SK-N-SH (cell line): ENCODE data around the gene HDAC11. TPM values are rescaled to one million over a fixed set of nuclear protein-coding genes. Genes with fewer than 3 reads are reported as not detected.

Experiments used
- CTCF ChIA-PET: fragments of 300-600, 350-600 bp; formaldehyde crosslinking; extraction: SDS; loops from one replicate; lab custom pipeline; 2021; lab: Yijun Ruan, JAX
- POLR2A ChIA-PET: fragments of 350-600 bp; sonication (Branson Sonifier 250); formaldehyde crosslinking; extraction: SDS; loops from one replicate; lab custom pipeline; 2020; ENCODE audit warnings: antibody characterized with exemption, inconsistent platforms; lab: Yijun Ruan, JAX
- DNase-seq: peaks from one replicate; pipeline ENCODE4 v3.0.0; 2012
- H2AFZ ChIP-seq: fragments of 200-600 bp; sonication (generic); 2 replicates; pipeline ENCODE4 v1.8.1; 2016; ENCODE audit warnings: antibody characterized with exemption, mild to moderate bottlenecking, low read depth
- H3F3A ChIP-seq: fragments of 200-600 bp; sonication (generic); replicated peaks from 2 replicates; pipeline ENCODE3; 2016; ENCODE audit warnings: antibody characterized with exemption, mild to moderate bottlenecking; ENCODE audit not compliant: insufficient read depth
- H3K27ac ChIP-seq, 2 experiments: fragments of 200-500 bp in 1 of 2; fragments of 200-600 bp in 1 of 2; sonication (Bioruptor generic) in 1 of 2; sonication (generic), shearing (Covaris generic) in 1 of 2; 2 replicates each; pipeline versions ENCODE4 v1.5.1 to v1.6.1; 2014 to 2016; ENCODE audit warnings: low read depth in 2 of 2, inconsistent platforms in 1 of 2, low read length in 1 of 2, mild to moderate bottlenecking in 1 of 2, mixed read lengths in 1 of 2
- H3K27me3 ChIP-seq: fragments of 200-600 bp; sonication (generic), shearing (Covaris generic); 2 replicates; pipeline ENCODE4 v1.6.1; 2016; ENCODE audit warnings: mixed run types; ENCODE audit not compliant: insufficient read depth
- H3K36me3 ChIP-seq, 2 experiments: fragments of 200-500 bp in 1 of 2; fragments of 200-600 bp in 1 of 2; sonication (Bioruptor generic) in 1 of 2; sonication (generic) in 1 of 2; replicated peaks in 1 of 2; 2 replicates each; pipeline versions ENCODE3 to v1.5.1; 2014 to 2016; ENCODE audit warnings: low read length in 1 of 2, mild to moderate bottlenecking in 1 of 2; ENCODE audit not compliant: insufficient read depth in 2 of 2, control insufficient read depth in 1 of 2
- H3K4me1 ChIP-seq, 2 experiments: fragments of 200-500 bp in 1 of 2; fragments of 200-600 bp in 1 of 2; sonication (Bioruptor generic) in 1 of 2; sonication (generic), shearing (Covaris generic) in 1 of 2; 2 replicates each; pipeline versions ENCODE4 v1.5.1 to v1.6.1; 2014 to 2016; ENCODE audit warnings: low read depth in 1 of 2, low read length in 1 of 2, mixed run types in 1 of 2; ENCODE audit not compliant: insufficient read depth in 2 of 2, control insufficient read depth in 1 of 2
- H3K4me2 ChIP-seq: fragments of 200-600 bp; sonication (generic), shearing (Covaris generic); 2 replicates; pipeline ENCODE4 v1.6.1; 2017; ENCODE audit warnings: mixed run types
- H3K4me3 ChIP-seq, 2 experiments: fragments of 200-500 bp in 1 of 2; fragments of 200-600 bp in 1 of 2; sonication (Bioruptor generic) in 1 of 2; sonication (generic), shearing (Covaris generic) in 1 of 2; 2 replicates each; pipeline versions ENCODE4 v1.5.1 to v1.8.1; 2014 to 2016; ENCODE audit warnings: low read depth in 2 of 2, inconsistent platforms in 1 of 2, low read length in 1 of 2, mild to moderate bottlenecking in 1 of 2, mixed read lengths in 1 of 2, moderate library complexity in 1 of 2
- H3K79me2 ChIP-seq: fragments of 200-600 bp; sonication (generic); 2 replicates; pipeline ENCODE4 v1.8.1; 2017; ENCODE audit warnings: mild to moderate bottlenecking; ENCODE audit not compliant: insufficient read depth
- H3K9ac ChIP-seq: fragments of 200-600 bp; sonication (generic); 2 replicates; pipeline ENCODE4 v1.6.1; 2017; ENCODE audit warnings: mixed run types
- H3K9me2 ChIP-seq: fragments of 200-600 bp; sonication (generic); 2 replicates; pipeline ENCODE4 v1.6.1; 2017; ENCODE audit warnings: mixed run types
- H3K9me3 ChIP-seq: fragments of 200-600 bp; sonication (generic); 2 replicates; pipeline ENCODE4 v1.6.1; 2017; ENCODE audit warnings: mixed run types, mild to moderate bottlenecking, moderate library complexity
- H4K20me1 ChIP-seq: fragments of 200-600 bp; sonication (generic); 2 replicates; pipeline ENCODE4 v1.6.1; 2017; ENCODE audit warnings: mild to moderate bottlenecking, mixed run types; ENCODE audit not compliant: insufficient read depth
- CHD2 ChIP-seq: fragments of 150-350 bp; IDR thresholded peaks from 2 replicates; pipeline ENCODE4 v1.6.1; 2018; ENCODE audit warnings: low read length; ENCODE audit not compliant: partially characterized antibody
- EZH2phosphoT487 ChIP-seq: fragments of 200-600 bp; sonication (generic); IDR thresholded peaks from 2 replicates; pipeline ENCODE4 v1.6.1; 2017; ENCODE audit warnings: low read depth, mixed run types, mild to moderate bottlenecking, antibody characterized with exemption, moderate library complexity, borderline replicate concordance
- FOXM1 ChIP-seq: IDR thresholded peaks from 2 replicates; pipeline ENCODE4 v1.4.0; 2012; ENCODE audit warnings: low read depth, mild to moderate bottlenecking
- GATA2 ChIP-seq: sonication (generic); formaldehyde crosslinking; IDR thresholded peaks from 2 replicates; pipeline ENCODE4 v1.5.0; 2020; ENCODE audit warnings: mild to moderate bottlenecking, missing genetic modification reagents
- NRF1 ChIP-seq: IDR thresholded peaks from 2 replicates; pipeline ENCODE4 v1.6.1; 2012; ENCODE audit warnings: low read depth, mild to moderate bottlenecking, low read length
- RXRA ChIP-seq: IDR thresholded peaks from 2 replicates; pipeline ENCODE4 v1.4.0; 2012; ENCODE audit warnings: low read depth, mild to moderate bottlenecking, borderline replicate concordance
- SMC3 ChIP-seq: IDR thresholded peaks from 2 replicates; pipeline ENCODE4 v1.6.1; 2012; ENCODE audit warnings: low read depth, low read length, improper control_type of control experiment
- TAF1 ChIP-seq: IDR thresholded peaks from 2 replicates; pipeline ENCODE4 v1.6.1; 2012; ENCODE audit warnings: low read depth, mild to moderate bottlenecking, low read length, moderate library complexity, borderline replicate concordance
- TEAD4 ChIP-seq: IDR thresholded peaks from 2 replicates; pipeline ENCODE4 v1.4.0; 2012; ENCODE audit warnings: mild to moderate bottlenecking, borderline replicate concordance; ENCODE audit not compliant: insufficient read depth
- YY1 ChIP-seq: IDR thresholded peaks from 2 replicates; pipeline ENCODE4 v1.4.0; 2012; ENCODE audit warnings: low read depth, mild to moderate bottlenecking
- WGBS: methylation state at CpG from one replicate; pipeline ENCODE4 v1.1.6; 2017; ENCODE audit warnings: low lambda C conversion rate; 5-methylcytosine and 5-hydroxymethylcytosine counted together
- polyA plus RNA-seq, 3 experiments: library from polyadenylated mRNA; depleted of rRNA; stranded (reverse); fragments of >200 nt; gene quantifications; 2 replicates each; pipeline ENCODE4 v1.2.3, GENCODE V29; 2012
- TF ChIP-seq, protein P1 (sequence below): IDR thresholded peaks from 2 replicates; pipeline ENCODE4 v1.4.0; 2012; ENCODE audit warnings: low read depth, borderline replicate concordance
- TF ChIP-seq, protein P2 (sequence below): fragments of 150-350 bp; IDR thresholded peaks from 2 replicates; pipeline ENCODE4 v1.6.1; 2017; ENCODE audit warnings: antibody characterized with exemption, low read length, low read depth, borderline replicate concordance
- TF ChIP-seq, protein P3 (sequence below): IDR thresholded peaks from 2 replicates; pipeline ENCODE4 v1.4.0; 2012; ENCODE audit warnings: low read depth
- TF ChIP-seq, protein P4 (sequence below): IDR thresholded peaks from 2 replicates; pipeline ENCODE4 v1.4.0; 2012; ENCODE audit warnings: low read depth, borderline replicate concordance
- TF ChIP-seq, protein P5 (sequence below): IDR thresholded peaks from 2 replicates; pipeline ENCODE4 v1.6.1; 2012; ENCODE audit warnings: mild to moderate bottlenecking, low read depth, low read length, moderate library complexity

The HDAC11 gene
- polyA plus RNA-seq, 1 of the 3 experiments (the other 2 are of a cell fraction) = 17.5 TPM

DNA sequence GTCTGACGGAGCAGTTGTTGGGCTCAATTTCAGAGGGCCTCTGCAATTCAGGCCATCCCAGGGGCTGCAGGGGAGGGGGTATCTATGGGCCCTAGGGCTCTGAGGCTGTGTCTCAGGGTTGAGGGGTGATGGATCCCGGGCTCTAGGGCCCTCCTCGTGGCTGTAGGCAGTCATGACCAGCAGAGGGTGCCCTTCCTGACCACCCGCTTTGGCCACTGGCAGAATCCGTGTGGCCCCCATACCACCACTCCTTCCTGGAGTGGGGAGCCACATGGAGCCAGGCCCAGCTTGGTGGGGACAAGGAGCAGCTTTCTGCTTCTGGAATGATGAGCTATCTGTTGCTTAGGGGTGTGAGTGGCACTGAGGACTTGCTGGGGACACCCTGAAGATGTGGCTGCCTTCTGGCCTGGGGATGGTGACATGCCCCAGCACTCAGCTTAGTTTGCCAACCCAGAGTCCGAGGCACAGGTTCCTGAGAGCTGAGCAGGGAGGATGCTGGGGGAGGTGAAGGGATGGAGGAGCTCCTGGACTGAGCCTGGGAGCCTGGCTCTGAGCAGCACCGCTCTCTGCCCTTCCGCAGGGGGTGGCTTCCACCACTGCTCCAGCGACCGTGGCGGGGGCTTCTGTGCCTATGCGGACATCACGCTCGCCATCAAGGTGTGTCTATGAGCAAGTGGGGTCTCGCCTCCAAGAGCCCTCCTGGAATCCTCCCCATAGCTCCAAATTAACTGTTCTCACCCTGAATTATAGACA is 20.2 kb downstream of the HDAC11 start (continued):
- TF ChIP-seq, protein P1, sequence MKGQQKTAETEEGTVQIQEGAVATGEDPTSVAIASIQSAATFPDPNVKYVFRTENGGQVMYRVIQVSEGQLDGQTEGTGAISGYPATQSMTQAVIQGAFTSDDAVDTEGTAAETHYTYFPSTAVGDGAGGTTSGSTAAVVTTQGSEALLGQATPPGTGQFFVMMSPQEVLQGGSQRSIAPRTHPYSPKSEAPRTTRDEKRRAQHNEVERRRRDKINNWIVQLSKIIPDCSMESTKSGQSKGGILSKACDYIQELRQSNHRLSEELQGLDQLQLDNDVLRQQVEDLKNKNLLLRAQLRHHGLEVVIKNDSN = no peak
- peak; percentile 61 for TF ChIP-seq SMC3
- no peak for TF ChIP-seq TEAD4
- TF ChIP-seq, protein P2, sequence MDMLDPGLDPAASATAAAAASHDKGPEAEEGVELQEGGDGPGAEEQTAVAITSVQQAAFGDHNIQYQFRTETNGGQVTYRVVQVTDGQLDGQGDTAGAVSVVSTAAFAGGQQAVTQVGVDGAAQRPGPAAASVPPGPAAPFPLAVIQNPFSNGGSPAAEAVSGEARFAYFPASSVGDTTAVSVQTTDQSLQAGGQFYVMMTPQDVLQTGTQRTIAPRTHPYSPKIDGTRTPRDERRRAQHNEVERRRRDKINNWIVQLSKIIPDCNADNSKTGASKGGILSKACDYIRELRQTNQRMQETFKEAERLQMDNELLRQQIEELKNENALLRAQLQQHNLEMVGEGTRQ = no peak
- TF ChIP-seq, all 33 proteins: peak for 3

DNA sequence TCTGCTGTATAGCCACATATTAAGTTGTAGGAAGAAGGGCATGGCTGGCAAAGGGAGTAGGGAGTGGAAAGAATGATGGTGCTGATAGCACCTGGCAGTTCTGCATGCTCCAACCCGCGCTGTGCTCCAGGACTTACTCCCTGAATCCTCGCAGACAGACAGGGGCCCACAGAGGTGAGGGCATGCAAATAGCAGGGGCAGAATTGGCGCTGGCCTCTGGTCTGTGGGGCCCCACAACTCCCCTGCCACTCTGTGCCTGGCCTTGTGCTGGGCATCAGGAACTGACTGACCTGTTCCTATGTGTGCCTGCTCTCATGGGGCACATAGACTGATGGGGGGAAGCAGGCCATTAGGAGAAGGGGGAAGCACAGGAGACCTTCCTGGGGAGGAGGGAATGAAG is 20.9 kb downstream of the HDAC11 start:
- Histone ChIP-seq H3K9me2 (no peaks in the 10 kb centered on the region), H3K9ac (no peak overlapping the region), H3K36me3 (no peaks in the 10 kb centered on the region), H3K4me3 (no peak overlapping the region), H3K4me1 (peaks cover 0 to 10% of the 10 kb centered on the region in 2 experiments; a peak in 1 of 4 replicates), H3K27ac (no peak overlapping the region), H3K27me3 (no peaks in the 10 kb centered on the region), H3F3A (no peaks in the 10 kb centered on the region), H3K4me2 (no peak overlapping the region), H3K9me3 (no peaks in the 10 kb centered on the region), H2AFZ (no peak overlapping the region), H3K79me2 (no peaks in the 10 kb centered on the region), H4K20me1 (no peaks in the 10 kb centered on the region)
- POLR2A ChIA-PET = no interaction called here
- CTCF ChIA-PET = interaction anchor here (0.7 to 29.6 kb wide), 14 partner anchors 14 to 379 kb away, joined by 3 to 872 read pairs (median 4); partner anchors contain the start of gene WNT7A
- 83% methylated on average over 2 of the region's 4 CpGs for WGBS
- TF ChIP-seq, protein P3, sequence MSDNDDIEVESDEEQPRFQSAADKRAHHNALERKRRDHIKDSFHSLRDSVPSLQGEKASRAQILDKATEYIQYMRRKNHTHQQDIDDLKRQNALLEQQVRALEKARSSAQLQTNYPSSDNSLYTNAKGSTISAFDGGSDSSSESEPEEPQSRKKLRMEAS = no peak
- TF ChIP-seq, protein P1 = no peak
- TF ChIP-seq GATA2 (CRISPR knock-in tag) = no peak
- TF ChIP-seq, protein P2 = no peak
- no peak for TF ChIP-seq CHD2
- TF ChIP-seq, protein P4, sequence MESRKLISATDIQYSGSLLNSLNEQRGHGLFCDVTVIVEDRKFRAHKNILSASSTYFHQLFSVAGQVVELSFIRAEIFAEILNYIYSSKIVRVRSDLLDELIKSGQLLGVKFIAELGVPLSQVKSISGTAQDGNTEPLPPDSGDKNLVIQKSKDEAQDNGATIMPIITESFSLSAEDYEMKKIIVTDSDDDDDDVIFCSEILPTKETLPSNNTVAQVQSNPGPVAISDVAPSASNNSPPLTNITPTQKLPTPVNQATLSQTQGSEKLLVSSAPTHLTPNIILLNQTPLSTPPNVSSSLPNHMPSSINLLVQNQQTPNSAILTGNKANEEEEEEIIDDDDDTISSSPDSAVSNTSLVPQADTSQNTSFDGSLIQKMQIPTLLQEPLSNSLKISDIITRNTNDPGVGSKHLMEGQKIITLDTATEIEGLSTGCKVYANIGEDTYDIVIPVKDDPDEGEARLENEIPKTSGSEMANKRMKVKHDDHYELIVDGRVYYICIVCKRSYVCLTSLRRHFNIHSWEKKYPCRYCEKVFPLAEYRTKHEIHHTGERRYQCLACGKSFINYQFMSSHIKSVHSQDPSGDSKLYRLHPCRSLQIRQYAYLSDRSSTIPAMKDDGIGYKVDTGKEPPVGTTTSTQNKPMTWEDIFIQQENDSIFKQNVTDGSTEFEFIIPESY = no peak
- TF ChIP-seq, protein P5, sequence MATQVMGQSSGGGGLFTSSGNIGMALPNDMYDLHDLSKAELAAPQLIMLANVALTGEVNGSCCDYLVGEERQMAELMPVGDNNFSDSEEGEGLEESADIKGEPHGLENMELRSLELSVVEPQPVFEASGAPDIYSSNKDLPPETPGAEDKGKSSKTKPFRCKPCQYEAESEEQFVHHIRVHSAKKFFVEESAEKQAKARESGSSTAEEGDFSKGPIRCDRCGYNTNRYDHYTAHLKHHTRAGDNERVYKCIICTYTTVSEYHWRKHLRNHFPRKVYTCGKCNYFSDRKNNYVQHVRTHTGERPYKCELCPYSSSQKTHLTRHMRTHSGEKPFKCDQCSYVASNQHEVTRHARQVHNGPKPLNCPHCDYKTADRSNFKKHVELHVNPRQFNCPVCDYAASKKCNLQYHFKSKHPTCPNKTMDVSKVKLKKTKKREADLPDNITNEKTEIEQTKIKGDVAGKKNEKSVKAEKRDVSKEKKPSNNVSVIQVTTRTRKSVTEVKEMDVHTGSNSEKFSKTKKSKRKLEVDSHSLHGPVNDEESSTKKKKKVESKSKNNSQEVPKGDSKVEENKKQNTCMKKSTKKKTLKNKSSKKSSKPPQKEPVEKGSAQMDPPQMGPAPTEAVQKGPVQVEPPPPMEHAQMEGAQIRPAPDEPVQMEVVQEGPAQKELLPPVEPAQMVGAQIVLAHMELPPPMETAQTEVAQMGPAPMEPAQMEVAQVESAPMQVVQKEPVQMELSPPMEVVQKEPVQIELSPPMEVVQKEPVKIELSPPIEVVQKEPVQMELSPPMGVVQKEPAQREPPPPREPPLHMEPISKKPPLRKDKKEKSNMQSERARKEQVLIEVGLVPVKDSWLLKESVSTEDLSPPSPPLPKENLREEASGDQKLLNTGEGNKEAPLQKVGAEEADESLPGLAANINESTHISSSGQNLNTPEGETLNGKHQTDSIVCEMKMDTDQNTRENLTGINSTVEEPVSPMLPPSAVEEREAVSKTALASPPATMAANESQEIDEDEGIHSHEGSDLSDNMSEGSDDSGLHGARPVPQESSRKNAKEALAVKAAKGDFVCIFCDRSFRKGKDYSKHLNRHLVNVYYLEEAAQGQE = no peak
- no peak for TF ChIP-seq RXRA
- TF ChIP-seq NRF1 = no peak
- no peak for TF ChIP-seq TAF1
- TF ChIP-seq EZH2phosphoT487 = no peak
- no peak for TF ChIP-seq YY1
- TF ChIP-seq FOXM1 = no peak
- no peak for DNase-seq
